Esophagus muscularis mucosa (tissue), 3 donors: ENCODE data around the gene CNTNAP2.

Experiments
- CTCF ChIP-seq, 3 experiments: fragments of 200-600 bp in 2 of 3; fragments of 450-650 bp in 1 of 3; sonication (generic) in 2 of 3; IDR thresholded peaks; one replicate each; pipeline ENCODE4 v1.5.1; 2017 to 2019; ENCODE audit warnings: antibody characterized with exemption in 3 of 3, mild to moderate bottlenecking in 2 of 3, moderate library complexity in 1 of 3
- POLR2A ChIP-seq: fragments of 450-650 bp; IDR thresholded peaks from one replicate; pipeline ENCODE4 v1.6.1; 2017; ENCODE audit warnings: antibody characterized with exemption, moderate library complexity, mild to moderate bottlenecking, low read depth
- POLR2AphosphoS5 ChIP-seq, 2 donors: sonication (generic); formaldehyde crosslinking; IDR thresholded peaks; one replicate each; pipeline ENCODE4 v1.6.1; 2017; ENCODE audit warnings: antibody characterized with exemption in 2 of 2

- TF ChIP-seq CTCF (IDR thresholded peaks at IDR 0.05) (no peak), POLR2A (no peak), POLR2AphosphoS5 (IDR thresholded peaks at IDR 0.05) (no peak)
These were observed 1864.5 kb downstream of the CNTNAP2 start for GRCh38 chr7:147980826-147981813.
